HepG2 (cell line): ENCODE data around the gene YIPF3. TPM values are rescaled to one million over a fixed set of nuclear protein-coding genes. Genes with fewer than 3 reads are reported as not detected.

ENCODE experiments used
- LBX2 ChIP-seq: sonication (generic); formaldehyde crosslinking; IDR thresholded peaks from 2 replicates; pipeline ENCODE4 v1.5.0; 2020; ENCODE audit warnings: missing genetic modification reagents, mild to moderate bottlenecking, borderline replicate concordance
- RAD21 ChIP-seq: fragments of 450-650 bp; formaldehyde crosslinking; IDR thresholded peaks from 2 replicates; pipeline ENCODE4 v1.5.0; 2020; ENCODE audit warnings: mild to moderate bottlenecking
- ZBTB21 ChIP-seq: sonication (generic); formaldehyde crosslinking; IDR thresholded peaks from 2 replicates; pipeline ENCODE4 v1.4.0; 2020; ENCODE audit warnings: missing genetic modification reagents
- ZFP36L1 ChIP-seq: sonication (generic); formaldehyde crosslinking; IDR thresholded peaks from 2 replicates; pipeline ENCODE4 v1.8.0; 2022; ENCODE audit warnings: mild to moderate bottlenecking, missing genetic modification reagents, moderate library complexity
- ZNF160 ChIP-seq: sonication (generic); formaldehyde crosslinking; IDR thresholded peaks from 2 replicates; pipeline ENCODE4 v1.8.0; 2022; ENCODE audit warnings: mild to moderate bottlenecking, inconsistent platforms, missing genetic modification reagents
- ZNF510 ChIP-seq: sonication (generic); formaldehyde crosslinking; IDR thresholded peaks from 2 replicates; pipeline ENCODE4 v1.4.0; 2020; ENCODE audit warnings: low read depth, mild to moderate bottlenecking, missing genetic modification reagents
- ZNF530 ChIP-seq: sonication (generic); formaldehyde crosslinking; IDR thresholded peaks from 2 replicates; pipeline ENCODE4 v1.5.0; 2020; ENCODE audit warnings: low read depth, mild to moderate bottlenecking, missing genetic modification reagents
- ZNF576 ChIP-seq: sonication (generic); formaldehyde crosslinking; IDR thresholded peaks from 2 replicates; pipeline ENCODE4 v1.4.0; 2020; ENCODE audit warnings: mild to moderate bottlenecking, missing genetic modification reagents
- ZNF784 ChIP-seq: sonication (generic); formaldehyde crosslinking; IDR thresholded peaks from 2 replicates; pipeline ENCODE4 v1.5.1; 2020; ENCODE audit warnings: missing genetic modification reagents, mild to moderate bottlenecking, borderline replicate concordance
- ZUFSP ChIP-seq: sonication (generic); formaldehyde crosslinking; IDR thresholded peaks from 2 replicates; pipeline ENCODE4 v1.9.0; 2021; ENCODE audit warnings: missing genetic modification reagents, mild to moderate bottlenecking, borderline replicate concordance
- polyA plus RNA-seq, 8 experiments: library from polyadenylated mRNA; depleted of rRNA in 3 of 8; stranded (reverse) in 7 of 8; unstranded in 1 of 8; fragments of >200 nt; fragmentation: Illumina TruSeq in 4 of 8; extraction: Trizol in 4 of 8; gene quantifications; 2 replicates each; pipeline versions ENCODE4 v1.2.1 to v1.2.3, GENCODE V29; 2011 to 2016; ENCODE audit warnings: low read depth in 4 of 8, missing spikeins in 1 of 8, mixed read lengths in 1 of 8; ENCODE audit not compliant: insufficient read depth in 1 of 8
- total RNA-seq, 5 experiments: library from RNA; depleted of rRNA; stranded (reverse); fragments of >200 nt; fragmentation: Illumina TruSeq; extraction: Trizol; gene quantifications; 2 replicates each; pipeline ENCODE4 v1.2.3, GENCODE V29; 2016; ENCODE audit warnings: low read depth in 1 of 5
- TF ChIP-seq, protein P1 (sequence below): sonication (generic); formaldehyde crosslinking; IDR thresholded peaks from 2 replicates; pipeline ENCODE4 v1.8.1; 2023; ENCODE audit warnings: mild to moderate bottlenecking, missing genetic modification reagents
- TF ChIP-seq, protein P2 (sequence below): IDR thresholded peaks from 2 replicates; pipeline ENCODE4 v1.6.1; 2016; ENCODE audit warnings: low read depth, missing genetic modification reagents, missing compliant biosample characterization
- TF ChIP-seq, protein P3 (sequence below): sonication (generic); formaldehyde crosslinking; IDR thresholded peaks from 2 replicates; pipeline ENCODE4 v1.4.0; 2020; ENCODE audit warnings: missing genetic modification reagents, borderline replicate concordance

Gene YIPF3
- total and polyA plus RNA-seq, 2 of the 13 experiments (the other 11 are each of a cell fraction or from before 2014, with no cell fraction given), result 107 to 206 TPM

- TF ChIP-seq ZNF784 (peak; percentile 55; the same call in 1 of the 2 replicates), RAD21 (peak; percentile 98), ZFP36L1 (no peak), ZNF576 (CRISPR knock-in tag) (no peak), LBX2 (CRISPR knock-in tag) (no peak), ZBTB21 (no peak), ZUFSP (CRISPR knock-in tag) (no peak), ZNF160 (CRISPR knock-in tag) (no peak), ZNF530 (no peak), ZNF510 (CRISPR knock-in tag) (no peak)
- TF ChIP-seq, protein P1, sequence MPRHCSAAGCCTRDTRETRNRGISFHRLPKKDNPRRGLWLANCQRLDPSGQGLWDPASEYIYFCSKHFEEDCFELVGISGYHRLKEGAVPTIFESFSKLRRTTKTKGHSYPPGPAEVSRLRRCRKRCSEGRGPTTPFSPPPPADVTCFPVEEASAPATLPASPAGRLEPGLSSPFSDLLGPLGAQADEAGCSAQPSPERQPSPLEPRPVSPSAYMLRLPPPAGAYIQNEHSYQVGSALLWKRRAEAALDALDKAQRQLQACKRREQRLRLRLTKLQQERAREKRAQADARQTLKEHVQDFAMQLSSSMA, result 0 out of 2 replicates have a peak, but pooled peaks have one; percentile 56
- TF ChIP-seq, protein P2, sequence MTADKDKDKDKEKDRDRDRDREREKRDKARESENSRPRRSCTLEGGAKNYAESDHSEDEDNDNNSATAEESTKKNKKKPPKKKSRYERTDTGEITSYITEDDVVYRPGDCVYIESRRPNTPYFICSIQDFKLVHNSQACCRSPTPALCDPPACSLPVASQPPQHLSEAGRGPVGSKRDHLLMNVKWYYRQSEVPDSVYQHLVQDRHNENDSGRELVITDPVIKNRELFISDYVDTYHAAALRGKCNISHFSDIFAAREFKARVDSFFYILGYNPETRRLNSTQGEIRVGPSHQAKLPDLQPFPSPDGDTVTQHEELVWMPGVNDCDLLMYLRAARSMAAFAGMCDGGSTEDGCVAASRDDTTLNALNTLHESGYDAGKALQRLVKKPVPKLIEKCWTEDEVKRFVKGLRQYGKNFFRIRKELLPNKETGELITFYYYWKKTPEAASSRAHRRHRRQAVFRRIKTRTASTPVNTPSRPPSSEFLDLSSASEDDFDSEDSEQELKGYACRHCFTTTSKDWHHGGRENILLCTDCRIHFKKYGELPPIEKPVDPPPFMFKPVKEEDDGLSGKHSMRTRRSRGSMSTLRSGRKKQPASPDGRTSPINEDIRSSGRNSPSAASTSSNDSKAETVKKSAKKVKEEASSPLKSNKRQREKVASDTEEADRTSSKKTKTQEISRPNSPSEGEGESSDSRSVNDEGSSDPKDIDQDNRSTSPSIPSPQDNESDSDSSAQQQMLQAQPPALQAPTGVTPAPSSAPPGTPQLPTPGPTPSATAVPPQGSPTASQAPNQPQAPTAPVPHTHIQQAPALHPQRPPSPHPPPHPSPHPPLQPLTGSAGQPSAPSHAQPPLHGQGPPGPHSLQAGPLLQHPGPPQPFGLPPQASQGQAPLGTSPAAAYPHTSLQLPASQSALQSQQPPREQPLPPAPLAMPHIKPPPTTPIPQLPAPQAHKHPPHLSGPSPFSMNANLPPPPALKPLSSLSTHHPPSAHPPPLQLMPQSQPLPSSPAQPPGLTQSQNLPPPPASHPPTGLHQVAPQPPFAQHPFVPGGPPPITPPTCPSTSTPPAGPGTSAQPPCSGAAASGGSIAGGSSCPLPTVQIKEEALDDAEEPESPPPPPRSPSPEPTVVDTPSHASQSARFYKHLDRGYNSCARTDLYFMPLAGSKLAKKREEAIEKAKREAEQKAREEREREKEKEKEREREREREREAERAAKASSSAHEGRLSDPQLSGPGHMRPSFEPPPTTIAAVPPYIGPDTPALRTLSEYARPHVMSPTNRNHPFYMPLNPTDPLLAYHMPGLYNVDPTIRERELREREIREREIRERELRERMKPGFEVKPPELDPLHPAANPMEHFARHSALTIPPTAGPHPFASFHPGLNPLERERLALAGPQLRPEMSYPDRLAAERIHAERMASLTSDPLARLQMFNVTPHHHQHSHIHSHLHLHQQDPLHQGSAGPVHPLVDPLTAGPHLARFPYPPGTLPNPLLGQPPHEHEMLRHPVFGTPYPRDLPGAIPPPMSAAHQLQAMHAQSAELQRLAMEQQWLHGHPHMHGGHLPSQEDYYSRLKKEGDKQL (CRISPR knock-in tag), result no peak
- TF ChIP-seq, protein P3, sequence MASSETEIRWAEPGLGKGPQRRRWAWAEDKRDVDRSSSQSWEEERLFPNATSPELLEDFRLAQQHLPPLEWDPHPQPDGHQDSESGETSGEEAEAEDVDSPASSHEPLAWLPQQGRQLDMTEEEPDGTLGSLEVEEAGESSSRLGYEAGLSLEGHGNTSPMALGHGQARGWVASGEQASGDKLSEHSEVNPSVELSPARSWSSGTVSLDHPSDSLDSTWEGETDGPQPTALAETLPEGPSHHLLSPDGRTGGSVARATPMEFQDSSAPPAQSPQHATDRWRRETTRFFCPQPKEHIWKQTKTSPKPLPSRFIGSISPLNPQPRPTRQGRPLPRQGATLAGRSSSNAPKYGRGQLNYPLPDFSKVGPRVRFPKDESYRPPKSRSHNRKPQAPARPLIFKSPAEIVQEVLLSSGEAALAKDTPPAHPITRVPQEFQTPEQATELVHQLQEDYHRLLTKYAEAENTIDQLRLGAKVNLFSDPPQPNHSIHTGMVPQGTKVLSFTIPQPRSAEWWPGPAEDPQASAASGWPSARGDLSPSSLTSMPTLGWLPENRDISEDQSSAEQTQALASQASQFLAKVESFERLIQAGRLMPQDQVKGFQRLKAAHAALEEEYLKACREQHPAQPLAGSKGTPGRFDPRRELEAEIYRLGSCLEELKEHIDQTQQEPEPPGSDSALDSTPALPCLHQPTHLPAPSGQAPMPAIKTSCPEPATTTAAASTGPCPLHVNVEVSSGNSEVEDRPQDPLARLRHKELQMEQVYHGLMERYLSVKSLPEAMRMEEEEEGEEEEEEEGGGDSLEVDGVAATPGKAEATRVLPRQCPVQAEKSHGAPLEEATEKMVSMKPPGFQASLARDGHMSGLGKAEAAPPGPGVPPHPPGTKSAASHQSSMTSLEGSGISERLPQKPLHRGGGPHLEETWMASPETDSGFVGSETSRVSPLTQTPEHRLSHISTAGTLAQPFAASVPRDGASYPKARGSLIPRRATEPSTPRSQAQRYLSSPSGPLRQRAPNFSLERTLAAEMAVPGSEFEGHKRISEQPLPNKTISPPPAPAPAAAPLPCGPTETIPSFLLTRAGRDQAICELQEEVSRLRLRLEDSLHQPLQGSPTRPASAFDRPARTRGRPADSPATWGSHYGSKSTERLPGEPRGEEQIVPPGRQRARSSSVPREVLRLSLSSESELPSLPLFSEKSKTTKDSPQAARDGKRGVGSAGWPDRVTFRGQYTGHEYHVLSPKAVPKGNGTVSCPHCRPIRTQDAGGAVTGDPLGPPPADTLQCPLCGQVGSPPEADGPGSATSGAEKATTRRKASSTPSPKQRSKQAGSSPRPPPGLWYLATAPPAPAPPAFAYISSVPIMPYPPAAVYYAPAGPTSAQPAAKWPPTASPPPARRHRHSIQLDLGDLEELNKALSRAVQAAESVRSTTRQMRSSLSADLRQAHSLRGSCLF, result no peak
Observed at GRCh38 chr6:43496370-43497128, 20.2 kb downstream of the YIPF3 start (continued).
